Endothelial cell of umbilical vein (primary cell): ENCODE data around the gene KATNB1. TPM values are rescaled to one million over a fixed set of nuclear protein-coding genes. Genes with fewer than 3 reads are reported as not detected.

ENCODE experiments used
- BruUV-seq: library from RNA; stranded (reverse); fragments of 400-500 nt; replicated peaks from 2 replicates; lab custom pipeline; 2021; lab: Mats Ljungman, UMichigan
- CTCF ChIA-PET: fragments of 300-600, 350-600 bp; sonication (Branson Sonifier 250); formaldehyde crosslinking; loops from one replicate; lab custom pipeline; 2021; ENCODE audit warnings: antibody characterized with exemption, inconsistent platforms; lab: Charles Lee
- POLR2A ChIA-PET: fragments of 300-600, 350-600 bp; sonication (Branson Sonifier 250); formaldehyde crosslinking; loops from one replicate; lab custom pipeline; 2021; ENCODE audit warnings: antibody characterized with exemption, inconsistent platforms; lab: Charles Lee
- DNase-seq: peaks from one replicate; pipeline ENCODE4 v3.0.0-alpha.2; 2011; ENCODE audit warnings: low read depth, low spot score
- FAIRE-seq: peaks from 2 replicates; lab custom pipeline; 2011; peaks lifted over from hg19 to GRCh38; lab: Jason Lieb, UNC
- H2AFZ ChIP-seq: 2 replicates; pipeline ENCODE4 v1.6.0; 2012; ENCODE audit warnings: low read depth, low read length, control low read depth, inconsistent platforms
- H3K27ac ChIP-seq: 2 replicates; pipeline ENCODE4 v1.5.1; 2011; ENCODE audit warnings: low read depth, mild to moderate bottlenecking, control low read depth, low read length, moderate library complexity; ENCODE audit not compliant: insufficient read depth
- H3K27me3 ChIP-seq, 2 experiments: 2 replicates each; pipeline versions ENCODE4 v1.6.0 to v1.6.1; 2011; ENCODE audit warnings: low read length in 2 of 2, mixed read lengths in 1 of 2; ENCODE audit not compliant: control insufficient read depth in 2 of 2, insufficient read depth in 2 of 2
- H3K36me3 ChIP-seq, 2 experiments: 2 replicates in 1 of 2; 3 replicates in 1 of 2; pipeline ENCODE4 v1.5.1; 2011; ENCODE audit warnings: low read length in 2 of 2, mild to moderate bottlenecking in 1 of 2, moderate library complexity in 1 of 2; ENCODE audit not compliant: control insufficient read depth in 2 of 2, insufficient read depth in 2 of 2; ENCODE audit errors: extremely low read depth in 1 of 2
- H3K4me1 ChIP-seq: 3 replicates; pipeline ENCODE4 v1.5.1; 2011; ENCODE audit warnings: mild to moderate bottlenecking, low read length; ENCODE audit not compliant: control insufficient read depth, insufficient read depth; ENCODE audit errors: extremely low read depth
- H3K4me2 ChIP-seq: 2 replicates; pipeline ENCODE4 v1.6.1; 2011; ENCODE audit warnings: low read length, control low read depth, mixed read lengths; ENCODE audit not compliant: insufficient read depth
- H3K4me3 ChIP-seq, 3 experiments: fragments of 200-600 bp in 1 of 3; sonication (generic), shearing (Covaris generic) in 1 of 3; replicated peaks in 1 of 3; 2 replicates each; pipeline ENCODE4 v1.5.1; 2011 to 2016; ENCODE audit warnings: control low read depth in 3 of 3, low read length in 3 of 3, mild to moderate bottlenecking in 2 of 3, inconsistent platforms in 1 of 3, low read depth in 1 of 3, moderate library complexity in 1 of 3; ENCODE audit not compliant: insufficient read depth in 1 of 3
- H3K79me2 ChIP-seq: 2 replicates; pipeline ENCODE4 v1.6.0; 2012; ENCODE audit warnings: low read length, inconsistent platforms; ENCODE audit not compliant: control insufficient read depth, insufficient read depth
- H3K9ac ChIP-seq: replicated peaks from 2 replicates; pipeline ENCODE3; 2011; ENCODE audit warnings: low read length, control low read depth; ENCODE audit not compliant: insufficient read depth; ENCODE audit errors: extremely low read depth
- H3K9me1 ChIP-seq: replicated peaks from 3 replicates; pipeline ENCODE4 v1.6.0; 2011; ENCODE audit warnings: mild to moderate bottlenecking, low read length; ENCODE audit not compliant: control insufficient read depth, insufficient read depth; ENCODE audit errors: extremely low read depth
- H3K9me3 ChIP-seq: replicated peaks from 2 replicates; pipeline ENCODE4 v1.5.1; 2012; ENCODE audit warnings: low read length, inconsistent platforms; ENCODE audit not compliant: control insufficient read depth, insufficient read depth
- H4K20me1 ChIP-seq: replicated peaks from 2 replicates; pipeline ENCODE3; 2011; ENCODE audit warnings: mild to moderate bottlenecking, low read length; ENCODE audit not compliant: control insufficient read depth, insufficient read depth; ENCODE audit errors: extremely low read depth
- EZH2 ChIP-seq: IDR thresholded peaks from 2 replicates; pipeline ENCODE4 v1.6.1; 2012; ENCODE audit warnings: borderline replicate concordance, low read depth, mild to moderate bottlenecking, moderate library complexity, low read length, inconsistent platforms; ENCODE audit not compliant: severe bottlenecking
- FOS ChIP-seq: IDR thresholded peaks from 2 replicates; pipeline ENCODE4 v1.6.1; 2011; ENCODE audit warnings: mild to moderate bottlenecking, low read length, moderate library complexity, borderline replicate concordance; ENCODE audit not compliant: insufficient read depth
- GATA2 ChIP-seq: IDR thresholded peaks from 2 replicates; pipeline ENCODE4 v1.7.0; 2011; ENCODE audit warnings: low read depth, mild to moderate bottlenecking, moderate library complexity, mixed read lengths, low read length; ENCODE audit not compliant: insufficient read length, insufficient read depth
- JUN ChIP-seq: IDR thresholded peaks from 2 replicates; pipeline ENCODE4 v1.6.1; 2011; ENCODE audit warnings: borderline replicate concordance, low read depth; ENCODE audit not compliant: insufficient read length, insufficient read depth
- MAX ChIP-seq: IDR thresholded peaks from 2 replicates; pipeline ENCODE4 v1.6.1; 2011; ENCODE audit not compliant: insufficient read depth, insufficient read length
- MYC ChIP-seq: IDR thresholded peaks from one replicate; pipeline ENCODE4 v1.6.1; 2011; ENCODE audit warnings: mild to moderate bottlenecking, low read depth, low read length
- POLR2A ChIP-seq: IDR thresholded peaks from 2 replicates; pipeline ENCODE4 v1.6.1; 2012; ENCODE audit warnings: low read depth, mild to moderate bottlenecking, control low read depth, low read length
- POLR2AphosphoS5 ChIP-seq: IDR thresholded peaks from 2 replicates; pipeline ENCODE4 v1.6.1; 2012; ENCODE audit warnings: low read depth, mild to moderate bottlenecking, control low read depth, low read length, moderate library complexity; ENCODE audit not compliant: insufficient read depth
- dilution Hi-C: fragments of 300-500 bp; cut with MboI; formaldehyde crosslinking; loops from one replicate; pipeline ENCODE4 v1.15.0; 2019; ENCODE audit warnings: low sequenced_read_pairs; ENCODE audit not compliant: extremely low pct_ligation_motif_present
- intact Hi-C: fragments of 100-400 bp; cut with micrococcal nuclease; formaldehyde crosslinking; loops from one replicate; pipeline ENCODE4 v1.10.0; 2022
- polyA plus RNA-seq, 4 experiments: library from polyadenylated mRNA; depleted of rRNA in 3 of 4; stranded (reverse) in 3 of 4; unstranded in 1 of 4; fragments of >200 nt; gene quantifications; 2 replicates each; pipeline versions ENCODE4 v1.2.1 to v1.2.3, GENCODE V29; 2011 to 2012; ENCODE audit warnings: missing spikeins in 1 of 4
- total RNA-seq: library from RNA; stranded (reverse); gene quantifications from 2 replicates; pipeline ENCODE4 v1.2.3, GENCODE V29; 2021
- TF ChIP-seq, protein P1 (sequence below), 2 donors: IDR thresholded peaks; 1 replicate in 1 of 2; 2 replicates in 1 of 2; pipeline ENCODE4 v1.5.1; 2011; ENCODE audit warnings: low read length in 2 of 2, mild to moderate bottlenecking in 2 of 2, moderate library complexity in 2 of 2, control low read depth in 1 of 2, inconsistent platforms in 1 of 2, low read depth in 1 of 2; ENCODE audit not compliant: insufficient read depth in 1 of 2; ENCODE audit errors: extremely low read depth in 1 of 2

Gene KATNB1
- total and polyA plus RNA-seq, 2 donors (not counting 3 experiments of a cell fraction or from before 2014, with no cell fraction given), result 25.9 to 35.9 TPM

DNA sequence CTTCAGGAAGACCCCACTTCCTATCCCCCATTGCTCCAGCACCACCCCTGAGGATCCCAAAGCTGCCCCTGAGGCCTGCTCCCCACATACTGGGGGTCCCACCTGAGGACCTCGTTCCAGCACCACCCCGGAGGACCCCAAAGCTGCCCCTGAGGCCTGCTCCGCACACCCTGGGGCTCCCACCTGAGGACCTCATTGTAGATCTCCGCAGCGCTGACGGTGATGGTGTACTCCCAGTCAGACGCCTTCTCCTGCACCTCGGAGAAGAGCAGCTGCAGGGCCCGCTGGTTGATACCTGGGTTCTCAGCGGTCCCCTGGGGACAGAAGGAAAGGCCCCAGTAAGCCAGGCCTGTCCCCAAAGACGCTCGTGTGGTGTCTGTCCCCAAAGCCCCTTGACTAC is 26.4 kb downstream of the KATNB1 start:
- DNase-seq (no peak), FAIRE-seq (no peak)
- Histone ChIP-seq H2AFZ (no peak overlapping the region), H3K4me1 (peaks cover 4% of the 10 kb centered on the region), H3K9me1 (no peaks in the 10 kb centered on the region), H3K79me2 (no peaks in the 10 kb centered on the region), H4K20me1 (no peaks in the 10 kb centered on the region), H3K36me3 (peaks cover 0 to 31% of the 10 kb centered on the region in 2 experiments), H3K4me2 (no peak overlapping the region), H3K27ac (no peak overlapping the region), H3K27me3 (no peaks in the 10 kb centered on the region), H3K4me3 (no peak overlapping the region), H3K9me3 (no peaks in the 10 kb centered on the region), H3K9ac (no peak overlapping the region)
- dilution Hi-C loops (no loop called here), intact Hi-C loops (no loop called here)
- BruUV-seq, result no TSS peak
- POLR2A ChIA-PET, result no interaction called here
- TF ChIP-seq GATA2 (no peak), MYC (no peak), EZH2 (no peak), JUN (no peak), MAX (no peak), FOS (no peak), POLR2A (no peak), POLR2AphosphoS5 (no peak)
- TF ChIP-seq, protein P1, sequence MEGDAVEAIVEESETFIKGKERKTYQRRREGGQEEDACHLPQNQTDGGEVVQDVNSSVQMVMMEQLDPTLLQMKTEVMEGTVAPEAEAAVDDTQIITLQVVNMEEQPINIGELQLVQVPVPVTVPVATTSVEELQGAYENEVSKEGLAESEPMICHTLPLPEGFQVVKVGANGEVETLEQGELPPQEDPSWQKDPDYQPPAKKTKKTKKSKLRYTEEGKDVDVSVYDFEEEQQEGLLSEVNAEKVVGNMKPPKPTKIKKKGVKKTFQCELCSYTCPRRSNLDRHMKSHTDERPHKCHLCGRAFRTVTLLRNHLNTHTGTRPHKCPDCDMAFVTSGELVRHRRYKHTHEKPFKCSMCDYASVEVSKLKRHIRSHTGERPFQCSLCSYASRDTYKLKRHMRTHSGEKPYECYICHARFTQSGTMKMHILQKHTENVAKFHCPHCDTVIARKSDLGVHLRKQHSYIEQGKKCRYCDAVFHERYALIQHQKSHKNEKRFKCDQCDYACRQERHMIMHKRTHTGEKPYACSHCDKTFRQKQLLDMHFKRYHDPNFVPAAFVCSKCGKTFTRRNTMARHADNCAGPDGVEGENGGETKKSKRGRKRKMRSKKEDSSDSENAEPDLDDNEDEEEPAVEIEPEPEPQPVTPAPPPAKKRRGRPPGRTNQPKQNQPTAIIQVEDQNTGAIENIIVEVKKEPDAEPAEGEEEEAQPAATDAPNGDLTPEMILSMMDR (IDR thresholded peaks at IDR 0.05; ENCODE audit: extremely low read depth in 1 of 2, insufficient read depth in 1 of 2, low read depth in 1 of 2, low read length in 2 of 2), result no peak
- CTCF ChIA-PET, result no interaction called here
